ENCODE data around the gene VWF.

Gene VWF

DNA sequence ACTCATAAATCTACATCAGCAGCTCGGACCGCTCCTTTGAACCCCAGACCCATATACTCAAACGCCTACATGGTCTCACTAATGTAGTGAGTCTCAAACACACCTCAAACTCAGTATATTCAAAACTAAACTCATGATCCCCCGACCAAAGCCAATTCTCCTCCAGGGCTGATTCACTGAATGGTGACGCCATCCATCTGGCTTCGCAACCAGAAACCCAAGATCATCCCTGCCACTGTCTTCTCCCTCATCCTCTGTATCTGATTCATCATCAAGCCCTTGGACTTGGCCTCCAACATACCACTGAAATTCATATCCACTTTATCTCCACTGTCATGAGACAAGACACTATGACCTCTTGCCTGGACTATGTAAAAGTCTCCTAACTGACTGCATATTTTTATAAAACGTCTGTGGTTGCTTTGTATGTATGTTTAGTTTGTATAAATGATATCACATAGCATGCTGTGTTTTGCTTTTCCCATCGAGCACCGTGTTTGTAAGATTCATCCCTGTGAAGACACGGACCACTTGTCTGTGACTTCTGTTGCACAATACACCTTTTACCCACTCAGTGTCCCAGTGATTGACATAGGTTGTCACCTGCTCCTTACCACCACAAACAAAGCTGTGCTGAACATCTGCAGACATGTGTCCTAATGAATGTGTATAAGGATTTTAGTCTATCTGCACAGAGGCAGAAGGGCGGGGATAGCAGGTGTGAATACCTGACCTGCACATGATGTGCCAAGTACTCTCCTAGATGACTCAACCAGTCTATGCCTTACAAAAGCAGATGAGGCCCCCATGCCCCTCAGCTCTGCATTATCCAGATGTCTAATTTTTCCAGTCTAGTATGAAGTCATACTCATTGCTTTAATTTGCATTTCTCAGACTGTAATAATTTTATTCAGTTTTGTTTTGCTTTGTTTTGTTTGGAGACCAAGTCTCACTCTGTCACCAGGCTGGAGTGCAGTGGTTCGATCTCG is 76.9 kb downstream of the VWF start:
- H3K36me3 ChIP-seq (replicated peaks; ENCODE audit: low read depth, low read length): no peaks in the 10 kb centered on the region
- no peaks in the 10 kb centered on the region for H3K4me1 ChIP-seq (ENCODE audit: low read length)
- no peak overlapping the region for H3K27ac ChIP-seq (ENCODE audit: low read length)
- TF ChIP-seq EZH2phosphoT487 (IDR thresholded peaks at IDR 0.05; ENCODE audit: low read depth): no peak
- TF ChIP-seq, protein P1, sequence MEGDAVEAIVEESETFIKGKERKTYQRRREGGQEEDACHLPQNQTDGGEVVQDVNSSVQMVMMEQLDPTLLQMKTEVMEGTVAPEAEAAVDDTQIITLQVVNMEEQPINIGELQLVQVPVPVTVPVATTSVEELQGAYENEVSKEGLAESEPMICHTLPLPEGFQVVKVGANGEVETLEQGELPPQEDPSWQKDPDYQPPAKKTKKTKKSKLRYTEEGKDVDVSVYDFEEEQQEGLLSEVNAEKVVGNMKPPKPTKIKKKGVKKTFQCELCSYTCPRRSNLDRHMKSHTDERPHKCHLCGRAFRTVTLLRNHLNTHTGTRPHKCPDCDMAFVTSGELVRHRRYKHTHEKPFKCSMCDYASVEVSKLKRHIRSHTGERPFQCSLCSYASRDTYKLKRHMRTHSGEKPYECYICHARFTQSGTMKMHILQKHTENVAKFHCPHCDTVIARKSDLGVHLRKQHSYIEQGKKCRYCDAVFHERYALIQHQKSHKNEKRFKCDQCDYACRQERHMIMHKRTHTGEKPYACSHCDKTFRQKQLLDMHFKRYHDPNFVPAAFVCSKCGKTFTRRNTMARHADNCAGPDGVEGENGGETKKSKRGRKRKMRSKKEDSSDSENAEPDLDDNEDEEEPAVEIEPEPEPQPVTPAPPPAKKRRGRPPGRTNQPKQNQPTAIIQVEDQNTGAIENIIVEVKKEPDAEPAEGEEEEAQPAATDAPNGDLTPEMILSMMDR (IDR thresholded peaks at IDR 0.05; ENCODE audit: low read depth, low read length): no peak
- H4K20me1 ChIP-seq (ENCODE audit: insufficient read depth, low read length): no peaks in the 10 kb centered on the region
- H3K79me2 ChIP-seq (ENCODE audit: low read length): no peaks in the 10 kb centered on the region
- H2AFZ ChIP-seq (ENCODE audit: low read depth, low read length): no peak overlapping the region
- H3K9ac ChIP-seq (ENCODE audit: low read length): no peak overlapping the region
- H3K27me3 ChIP-seq (ENCODE audit: low read depth, low read length): peaks cover 26% of the 10 kb centered on the region; the same call in 1 of the 2 replicates
- no peak overlapping the region for H3K4me2 ChIP-seq (ENCODE audit: low read length)
- H3K4me3 ChIP-seq (ENCODE audit: low read length): no peak overlapping the region
- H3K9me3 ChIP-seq (ENCODE audit: insufficient read depth, low read length): no peaks in the 10 kb centered on the region

DNA sequence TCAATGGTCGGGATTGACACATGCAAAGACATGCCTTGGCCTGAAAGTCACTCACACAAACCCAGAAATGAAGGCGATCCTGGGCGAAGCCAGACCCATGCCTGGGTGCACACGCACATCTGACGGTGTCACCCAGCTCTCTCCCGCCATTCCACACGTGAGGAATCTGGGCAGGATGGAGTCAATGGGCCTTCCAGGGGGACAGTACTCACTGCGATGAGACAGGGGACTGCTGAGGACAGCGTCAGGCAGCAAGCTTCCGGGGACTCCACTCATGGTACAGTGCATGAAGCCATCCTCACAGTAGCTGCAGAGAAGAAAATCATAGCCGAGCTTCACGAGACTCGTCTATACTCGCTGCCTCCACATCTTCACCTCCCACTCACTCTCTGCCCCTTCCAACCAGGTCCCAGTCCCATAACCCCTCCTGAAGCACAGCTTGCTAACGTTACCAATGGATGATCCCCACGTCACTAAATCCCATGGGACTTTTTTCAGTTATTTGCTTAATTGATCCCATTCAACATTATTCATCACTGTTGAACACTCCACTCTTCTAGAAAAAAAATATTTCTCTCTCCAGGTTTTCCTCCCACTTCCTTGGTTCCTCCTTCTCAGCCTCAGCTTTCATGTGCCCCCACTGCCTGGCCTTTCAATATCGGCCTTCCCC is 77.8 kb downstream of the VWF start:
- Histone ChIP-seq H3K36me3 (replicated peaks; ENCODE audit: low read depth, low read length) (no peaks in the 10 kb centered on the region), H3K4me2 (ENCODE audit: low read length) (no peak overlapping the region), H3K79me2 (ENCODE audit: low read length) (no peaks in the 10 kb centered on the region), H2AFZ (ENCODE audit: low read depth, low read length) (no peak overlapping the region), H3K9me3 (ENCODE audit: insufficient read depth, low read length) (no peaks in the 10 kb centered on the region), H3K4me3 (ENCODE audit: low read length) (no peak overlapping the region), H3K4me1 (ENCODE audit: low read length) (no peaks in the 10 kb centered on the region), H4K20me1 (ENCODE audit: insufficient read depth, low read length) (no peaks in the 10 kb centered on the region), H3K9ac (ENCODE audit: low read length) (no peak overlapping the region), H3K27me3 (ENCODE audit: low read depth, low read length) (peaks cover 29% of the 10 kb centered on the region; the same call in 1 of the 2 replicates), H3K27ac (ENCODE audit: low read length) (no peak overlapping the region)
- TF ChIP-seq, protein P1 (IDR thresholded peaks at IDR 0.05; ENCODE audit: low read depth, low read length): no peak
- TF ChIP-seq EZH2phosphoT487 (IDR thresholded peaks at IDR 0.05; ENCODE audit: low read depth): no peak

DNA sequence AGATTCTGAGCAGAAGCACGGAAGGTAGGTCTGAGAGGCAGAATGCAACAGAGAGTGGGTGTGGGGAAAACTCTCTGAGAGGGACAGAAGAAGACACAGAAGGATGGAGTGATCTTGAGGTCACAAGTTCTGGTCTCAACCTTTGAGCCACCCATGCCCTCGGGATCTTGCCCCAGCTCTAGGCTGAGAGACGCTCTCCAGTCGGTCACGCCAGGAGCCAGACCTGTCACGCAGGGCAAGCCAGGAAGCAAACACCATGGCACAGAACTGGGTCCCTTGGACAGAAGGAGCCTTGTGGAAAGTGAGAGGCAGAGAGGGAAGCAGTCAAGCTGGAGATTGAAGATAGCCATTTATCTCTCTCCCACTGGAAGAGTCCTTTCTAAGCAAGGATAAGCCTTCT is 79.0 kb downstream of the VWF start:
- Histone ChIP-seq H3K27ac (ENCODE audit: low read length) (no peak overlapping the region), H3K4me1 (ENCODE audit: low read length) (no peaks in the 10 kb centered on the region), H2AFZ (ENCODE audit: low read depth, low read length) (no peak overlapping the region), H3K9me3 (ENCODE audit: insufficient read depth, low read length) (no peaks in the 10 kb centered on the region), H3K79me2 (ENCODE audit: low read length) (no peaks in the 10 kb centered on the region), H3K9ac (ENCODE audit: low read length) (no peak overlapping the region), H4K20me1 (ENCODE audit: insufficient read depth, low read length) (no peaks in the 10 kb centered on the region), H3K36me3 (replicated peaks; ENCODE audit: low read depth, low read length) (no peaks in the 10 kb centered on the region), H3K4me2 (ENCODE audit: low read length) (no peak overlapping the region), H3K27me3 (ENCODE audit: low read depth, low read length) (peaks cover 29% of the 10 kb centered on the region; the same call in 1 of the 2 replicates), H3K4me3 (ENCODE audit: low read length) (no peak overlapping the region)
- TF ChIP-seq, protein P1 (IDR thresholded peaks at IDR 0.05; ENCODE audit: low read depth, low read length): no peak

DNA sequence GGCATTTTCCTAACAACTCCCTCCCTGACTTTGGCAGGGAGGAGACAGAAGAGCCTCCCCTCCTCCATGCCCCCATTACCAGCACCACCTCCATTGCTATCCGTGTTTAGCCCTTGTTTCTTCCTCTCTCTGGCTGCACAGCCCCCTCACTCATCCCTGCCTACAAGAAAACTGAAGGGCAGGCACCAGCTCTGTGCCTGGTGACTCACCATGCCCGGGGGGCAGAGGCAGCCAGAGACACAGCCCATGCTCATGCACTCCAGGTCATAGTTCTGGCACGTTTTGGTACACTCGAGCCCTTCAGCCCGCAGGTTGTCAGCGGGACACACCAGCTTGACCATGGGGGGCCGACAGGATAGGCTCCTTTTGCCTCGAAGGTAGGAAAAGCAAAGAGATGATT is 80.4 kb downstream of the VWF start:
- Histone ChIP-seq H3K9me3 (ENCODE audit: insufficient read depth, low read length) (no peaks in the 10 kb centered on the region), H3K4me1 (ENCODE audit: low read length) (0 out of 2 replicates have a peak, but pooled peaks cover 3% of the 10 kb centered on the region), H2AFZ (ENCODE audit: low read depth, low read length) (no peak overlapping the region), H4K20me1 (ENCODE audit: insufficient read depth, low read length) (no peaks in the 10 kb centered on the region), H3K27ac (ENCODE audit: low read length) (no peak overlapping the region), H3K9ac (ENCODE audit: low read length) (no peak overlapping the region), H3K4me2 (ENCODE audit: low read length) (no peak overlapping the region), H3K36me3 (replicated peaks; ENCODE audit: low read depth, low read length) (no peaks in the 10 kb centered on the region), H3K27me3 (ENCODE audit: low read depth, low read length) (peaks cover 23% of the 10 kb centered on the region; the same call in 1 of the 2 replicates), H3K79me2 (ENCODE audit: low read length) (no peaks in the 10 kb centered on the region), H3K4me3 (ENCODE audit: low read length) (no peak overlapping the region)
- TF ChIP-seq, protein P1 (IDR thresholded peaks at IDR 0.05; ENCODE audit: low read depth, low read length): no peak
- TF ChIP-seq EZH2phosphoT487 (IDR thresholded peaks at IDR 0.05; ENCODE audit: low read depth): no peak
